GM12878 (cell line): ENCODE results near the gene METAP1D. TPM values are rescaled to one million over a fixed set of nuclear protein-coding genes. Genes with fewer than 3 reads are reported as not detected.

ENCODE experiments used
- ATAC-seq: fragments of 200-7000 bp; cut with Tn5 transposase; 3 replicates; pipeline ENCODE4 v1.9.1; 2020; ENCODE audit warnings: mild to moderate bottlenecking, moderate library complexity
- BruUV-seq: library from RNA; stranded (reverse); fragments of 400-500 nt; replicated peaks from 2 replicates; lab custom pipeline; 2021; lab: Mats Ljungman, UMichigan
- CTCF ChIA-PET: fragments of 300-600 bp; sonication (Branson Sonifier 250); formaldehyde crosslinking; extraction: SDS; loops from one replicate; lab custom pipeline; 2021; ENCODE audit warnings: inconsistent platforms; lab: Yijun Ruan, JAX
- POLR2A ChIA-PET: fragments of 350-600 bp; formaldehyde crosslinking; extraction: SDS; loops from one replicate; lab custom pipeline; 2021; ENCODE audit warnings: inconsistent platforms; lab: Charles Lee
- RAD21 ChIA-PET: fragments of 300-600 bp; sonication (Branson Sonifier 250); formaldehyde crosslinking; loops from one replicate; lab custom pipeline; 2023; ENCODE audit warnings: antibody characterized with exemption; ENCODE audit not compliant: unreplicated experiment; lab: Charles Lee
- SMC1A ChIA-PET: fragments of 300-600 bp; sonication (Branson Sonifier 250); formaldehyde crosslinking; loops from one replicate; lab custom pipeline; 2023; ENCODE audit not compliant: unreplicated experiment, uncharacterized antibody; lab: Charles Lee
- DNase-seq: peaks from one replicate; pipeline ENCODE4 v3.0.0-alpha.2; 2011; ENCODE audit warnings: low read depth, low spot score
- FAIRE-seq: peaks from 3 replicates; lab custom pipeline; 2011; peaks lifted over from hg19 to GRCh38; lab: Jason Lieb, UNC
- H2AFZ ChIP-seq: 2 replicates; pipeline ENCODE4 v1.6.0; 2011; ENCODE audit warnings: low read depth, low read length, control low read depth; ENCODE audit not compliant: control insufficient read depth
- H3K27ac ChIP-seq: 2 replicates; pipeline ENCODE4 v1.5.1; 2011; ENCODE audit warnings: control low read depth; ENCODE audit not compliant: control insufficient read depth, insufficient read depth
- H3K27me3 ChIP-seq, 2 experiments: replicated peaks in 1 of 2; 2 replicates each; pipeline versions ENCODE4 v1.6.0 to v1.6.1; 2011; ENCODE audit warnings: low read length in 1 of 2; ENCODE audit not compliant: control insufficient read depth in 2 of 2, insufficient read depth in 2 of 2
- H3K36me3 ChIP-seq, 2 experiments: 2 replicates each; pipeline ENCODE4 v1.5.1; 2011; ENCODE audit warnings: low read length in 1 of 2; ENCODE audit not compliant: control insufficient read depth in 2 of 2, insufficient read depth in 2 of 2
- H3K4me1 ChIP-seq: 2 replicates; pipeline ENCODE4 v1.6.1; 2011; ENCODE audit warnings: mild to moderate bottlenecking, low read length, moderate library complexity, mixed read lengths; ENCODE audit not compliant: control insufficient read depth, insufficient read depth
- H3K4me2 ChIP-seq: 2 replicates; pipeline ENCODE4 v1.6.0; 2011; ENCODE audit warnings: control low read depth; ENCODE audit not compliant: control insufficient read depth, insufficient read depth
- H3K4me3 ChIP-seq: fragments of 200-600 bp; sonication (generic); 2 replicates; pipeline ENCODE4 v1.5.1; 2016
- H3K79me2 ChIP-seq: 2 replicates; pipeline ENCODE4 v1.6.0; 2011; ENCODE audit warnings: low read length; ENCODE audit not compliant: control insufficient read depth, insufficient read depth
- H3K9ac ChIP-seq: 2 replicates; pipeline ENCODE4 v1.8.0; 2011; ENCODE audit warnings: low read length, control low read depth, mixed read lengths; ENCODE audit not compliant: control insufficient read depth, insufficient read depth
- H3K9me3 ChIP-seq: replicated peaks from 3 replicates; pipeline ENCODE4 v1.5.1; 2011; ENCODE audit warnings: mild to moderate bottlenecking, low read length; ENCODE audit not compliant: control insufficient read depth, insufficient read depth
- H4K20me1 ChIP-seq: 2 replicates; pipeline ENCODE4 v1.6.0; 2011; ENCODE audit not compliant: control insufficient read depth, insufficient read depth
- IRF4 ChIP-seq: IDR thresholded peaks from 2 replicates; pipeline ENCODE4 v1.6.1; 2011; ENCODE audit warnings: low read depth, low read length
- KLF5 ChIP-seq: fragments of 450-650 bp; IDR thresholded peaks from 2 replicates; pipeline ENCODE4 v1.6.1; 2014; ENCODE audit warnings: mild to moderate bottlenecking; ENCODE audit not compliant: partially characterized antibody
- PML ChIP-seq: IDR thresholded peaks from 2 replicates; pipeline ENCODE4 v1.6.1; 2012; ENCODE audit warnings: low read length, inconsistent platforms
- POLR2AphosphoS2 ChIP-seq: IDR thresholded peaks from 2 replicates; pipeline ENCODE4 v1.6.1; 2011; ENCODE audit warnings: low read depth, mild to moderate bottlenecking, low read length, improper control_type of control experiment, moderate library complexity
- RFX5 ChIP-seq: IDR thresholded peaks from 2 replicates; pipeline ENCODE4 v1.6.1; 2011; ENCODE audit warnings: low read depth, low read length, improper control_type of control experiment
- ZZZ3 ChIP-seq: IDR thresholded peaks from 2 replicates; pipeline ENCODE4 v1.6.1; 2011; ENCODE audit warnings: low read depth; ENCODE audit not compliant: control insufficient read depth, insufficient read length
- WGBS: methylation state at CpG from one replicate; pipeline ENCODE4 v1.1.6; 2016; ENCODE audit warnings: low lambda C conversion rate; ENCODE audit not compliant: insufficient replicate concordance, insufficient coverage; ENCODE audit errors: missing lambda C conversion rate; 5-methylcytosine and 5-hydroxymethylcytosine counted together
- in situ Hi-C: fragments of 300-500 bp; cut with MboI; formaldehyde crosslinking; loops from 9 replicates; pipeline ENCODE4 v1.14.3; 2018; ENCODE audit warnings: mixed read lengths
- intact Hi-C: fragments of 100-400 bp; cut with micrococcal nuclease; formaldehyde crosslinking; loops from one replicate; pipeline ENCODE4 v1.14.2; 2022; ENCODE audit not compliant: unreplicated experiment
- polyA plus RNA-seq, 11 experiments: library from polyadenylated mRNA; depleted of rRNA in 4 of 11; unstranded in 6 of 11; stranded (reverse) in 5 of 11; fragments of >200 nt; fragmentation: Nextera tagmentation in 4 of 11; fragmentation: Illumina TruSeq in 1 of 11; extraction: Ambion mirVana in 4 of 11; extraction: Trizol in 1 of 11; gene quantifications; 1 replicate in 1 of 11; 2 replicates in 10 of 11; pipeline versions ENCODE4 v1.2.1 to v1.2.3, GENCODE V29; 2011 to 2016; ENCODE audit warnings: inconsistent platforms in 2 of 11, missing spikeins in 2 of 11, low read depth in 1 of 11
- total RNA-seq, 4 experiments: library from RNA; depleted of rRNA in 3 of 4; stranded (reverse); fragments of >200 nt in 3 of 4; fragmentation: Illumina TruSeq in 1 of 4; extraction: Trizol in 1 of 4; gene quantifications; 2 replicates each; pipeline versions ENCODE4 v1.2.1 to v1.2.3, GENCODE V29; 2013 to 2021
- TF ChIP-seq, protein P1 (sequence below): fragments of 450-650 bp; IDR thresholded peaks from 2 replicates; pipeline ENCODE4 v1.6.1; 2017; ENCODE audit warnings: mild to moderate bottlenecking, moderate library complexity
- TF ChIP-seq, protein P2 (sequence below): IDR thresholded peaks from 2 replicates; pipeline ENCODE4 v1.6.1; 2012; ENCODE audit warnings: improper control_type of control experiment, low read depth, low read length; ENCODE audit not compliant: insufficient replicate concordance

Gene METAP1D
- total and polyA plus RNA-seq, 10 of the 15 experiments (the other 5 are each of a cell fraction or from before 2014, with no cell fraction given): 4.5 to 12.1 (median 7.8) TPM

DNA sequence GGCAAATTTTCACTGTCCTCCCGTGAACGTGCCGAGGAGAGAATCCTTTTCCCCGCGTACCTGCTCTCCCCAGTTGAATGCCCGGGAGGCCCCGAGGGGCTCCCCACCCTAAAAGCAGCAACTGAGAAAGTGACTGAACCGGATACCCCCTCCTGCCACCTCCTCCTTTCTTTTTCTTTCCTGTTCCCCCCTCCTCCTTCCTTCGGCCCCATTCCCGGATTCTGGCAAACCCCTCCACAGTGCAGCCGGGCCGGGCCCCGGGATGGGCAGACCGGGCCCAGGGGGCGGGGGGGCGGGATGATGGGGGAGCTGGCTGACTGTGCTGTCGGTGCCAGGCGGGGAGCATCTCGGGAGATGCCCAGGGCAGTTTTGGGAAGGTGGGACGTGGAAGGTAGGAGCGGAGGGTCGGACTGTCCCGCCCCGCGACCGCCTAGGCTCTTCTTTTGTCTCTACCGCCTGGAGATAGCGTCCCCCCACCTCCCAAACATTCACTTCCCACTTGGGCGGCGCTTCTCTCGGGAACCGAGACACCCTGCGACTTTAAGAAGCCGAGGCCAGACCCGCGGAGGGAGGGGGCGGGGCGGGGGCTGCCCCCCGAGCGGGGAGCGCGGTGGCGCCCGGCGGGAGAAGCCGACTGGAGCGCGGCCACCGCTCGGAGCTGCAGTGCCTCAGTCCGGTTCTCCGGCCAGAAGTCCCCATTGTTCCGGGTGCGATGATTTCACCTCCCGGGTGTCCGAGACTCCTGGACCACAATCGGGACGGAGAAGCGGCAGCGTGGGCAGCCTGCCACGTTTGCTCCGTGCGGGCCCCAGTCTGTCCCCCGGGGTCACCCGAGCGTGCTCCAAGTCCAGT lies 94.8 kb downstream of the METAP1D start (continued):
- TF ChIP-seq IRF4 (no peak), KLF5 (no peak), RFX5 (no peak), ZZZ3 (no peak)
- TF ChIP-seq, protein P1, sequence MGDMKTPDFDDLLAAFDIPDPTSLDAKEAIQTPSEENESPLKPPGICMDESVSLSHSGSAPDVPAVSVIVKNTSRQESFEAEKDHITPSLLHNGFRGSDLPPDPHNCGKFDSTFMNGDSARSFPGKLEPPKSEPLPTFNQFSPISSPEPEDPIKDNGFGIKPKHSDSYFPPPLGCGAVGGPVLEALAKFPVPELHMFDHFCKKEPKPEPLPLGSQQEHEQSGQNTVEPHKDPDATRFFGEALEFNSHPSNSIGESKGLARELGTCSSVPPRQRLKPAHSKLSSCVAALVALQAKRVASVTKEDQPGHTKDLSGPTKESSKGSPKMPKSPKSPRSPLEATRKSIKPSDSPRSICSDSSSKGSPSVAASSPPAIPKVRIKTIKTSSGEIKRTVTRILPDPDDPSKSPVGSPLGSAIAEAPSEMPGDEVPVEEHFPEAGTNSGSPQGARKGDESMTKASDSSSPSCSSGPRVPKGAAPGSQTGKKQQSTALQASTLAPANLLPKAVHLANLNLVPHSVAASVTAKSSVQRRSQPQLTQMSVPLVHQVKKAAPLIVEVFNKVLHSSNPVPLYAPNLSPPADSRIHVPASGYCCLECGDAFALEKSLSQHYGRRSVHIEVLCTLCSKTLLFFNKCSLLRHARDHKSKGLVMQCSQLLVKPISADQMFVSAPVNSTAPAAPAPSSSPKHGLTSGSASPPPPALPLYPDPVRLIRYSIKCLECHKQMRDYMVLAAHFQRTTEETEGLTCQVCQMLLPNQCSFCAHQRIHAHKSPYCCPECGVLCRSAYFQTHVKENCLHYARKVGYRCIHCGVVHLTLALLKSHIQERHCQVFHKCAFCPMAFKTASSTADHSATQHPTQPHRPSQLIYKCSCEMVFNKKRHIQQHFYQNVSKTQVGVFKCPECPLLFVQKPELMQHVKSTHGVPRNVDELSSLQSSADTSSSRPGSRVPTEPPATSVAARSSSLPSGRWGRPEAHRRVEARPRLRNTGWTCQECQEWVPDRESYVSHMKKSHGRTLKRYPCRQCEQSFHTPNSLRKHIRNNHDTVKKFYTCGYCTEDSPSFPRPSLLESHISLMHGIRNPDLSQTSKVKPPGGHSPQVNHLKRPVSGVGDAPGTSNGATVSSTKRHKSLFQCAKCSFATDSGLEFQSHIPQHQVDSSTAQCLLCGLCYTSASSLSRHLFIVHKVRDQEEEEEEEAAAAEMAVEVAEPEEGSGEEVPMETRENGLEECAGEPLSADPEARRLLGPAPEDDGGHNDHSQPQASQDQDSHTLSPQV: no peak

DNA sequence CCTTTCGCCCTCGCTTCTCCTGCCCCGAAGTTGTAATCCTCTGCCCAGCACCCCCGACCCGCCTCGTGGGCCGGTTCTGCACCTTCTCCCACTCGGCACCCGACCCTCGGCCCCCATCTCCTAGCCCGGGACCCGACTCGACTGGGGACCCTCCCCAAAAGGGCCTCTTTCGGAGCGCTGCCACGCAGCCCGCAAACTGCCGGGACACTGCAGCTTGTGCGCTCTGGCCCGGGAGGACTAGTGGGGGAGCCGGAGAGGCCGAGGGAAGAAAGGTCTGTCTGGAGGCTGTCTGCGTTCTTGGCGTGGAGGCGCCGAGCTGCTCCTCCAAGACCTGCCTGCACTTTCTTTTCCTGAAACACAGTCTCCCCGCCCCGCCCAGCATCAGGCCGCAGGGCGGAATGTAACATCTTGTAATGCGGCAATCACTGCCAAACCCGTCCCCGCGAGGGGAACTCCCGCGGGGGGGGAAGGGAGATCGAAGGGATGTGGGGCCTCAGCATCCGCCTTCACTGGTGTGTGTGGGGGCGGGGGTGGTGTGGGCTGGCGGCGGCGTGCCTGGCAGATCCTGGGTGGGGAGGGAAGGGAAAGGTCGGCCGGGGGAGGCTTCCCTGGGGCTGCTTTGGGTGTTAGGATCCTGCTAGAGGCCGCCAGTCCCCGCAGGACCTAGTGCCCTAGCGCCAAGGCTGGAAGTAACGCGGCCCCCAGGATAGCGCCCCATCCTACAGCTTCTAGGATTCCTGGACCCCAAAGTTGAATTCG lies 95.6 kb downstream of the METAP1D start:
- CTCF ChIA-PET: interaction anchor here (0.6 kb wide), 1 partner anchor 520 kb away, joined by 4 read pairs; no protein-coding TSS in a partner anchor
- SMC1A ChIA-PET: interaction anchor here (1.0 kb wide), 1 partner anchor 17 kb away, joined by 3 read pairs; no protein-coding TSS in a partner anchor
- ATAC-seq (peak; percentile 43), FAIRE-seq (peak; percentile 56), DNase-seq (no peak)
- intact Hi-C loops (no loop called here), in situ Hi-C loops (no loop called here)
- Histone ChIP-seq H3K9me3 (no peaks in the 10 kb centered on the region), H3K36me3 (no peaks in the 10 kb centered on the region), H3K79me2 (no peaks in the 10 kb centered on the region), H3K27ac (no peak overlapping the region), H3K4me3 (peak overlapping the region; percentile 65), H3K4me2 (peak overlapping the region; percentile 92), H3K27me3 (peaks cover 32 to 57% of the 10 kb centered on the region in 2 experiments), H4K20me1 (peaks cover 2% of the 10 kb centered on the region; the same call in 1 of the 2 replicates), H2AFZ (peak overlapping the region; percentile 54), H3K9ac (no peak overlapping the region; the same call in 1 of the 2 replicates), H3K4me1 (peaks cover 25% of the 10 kb centered on the region)
- BruUV-seq: no TSS peak
- RAD21 ChIA-PET: no interaction called here
- WGBS: 6% methylated on average over 45 of the region's 51 CpGs
- POLR2A ChIA-PET: no interaction called here
- no peak for TF ChIP-seq POLR2AphosphoS2
- TF ChIP-seq, protein P2, sequence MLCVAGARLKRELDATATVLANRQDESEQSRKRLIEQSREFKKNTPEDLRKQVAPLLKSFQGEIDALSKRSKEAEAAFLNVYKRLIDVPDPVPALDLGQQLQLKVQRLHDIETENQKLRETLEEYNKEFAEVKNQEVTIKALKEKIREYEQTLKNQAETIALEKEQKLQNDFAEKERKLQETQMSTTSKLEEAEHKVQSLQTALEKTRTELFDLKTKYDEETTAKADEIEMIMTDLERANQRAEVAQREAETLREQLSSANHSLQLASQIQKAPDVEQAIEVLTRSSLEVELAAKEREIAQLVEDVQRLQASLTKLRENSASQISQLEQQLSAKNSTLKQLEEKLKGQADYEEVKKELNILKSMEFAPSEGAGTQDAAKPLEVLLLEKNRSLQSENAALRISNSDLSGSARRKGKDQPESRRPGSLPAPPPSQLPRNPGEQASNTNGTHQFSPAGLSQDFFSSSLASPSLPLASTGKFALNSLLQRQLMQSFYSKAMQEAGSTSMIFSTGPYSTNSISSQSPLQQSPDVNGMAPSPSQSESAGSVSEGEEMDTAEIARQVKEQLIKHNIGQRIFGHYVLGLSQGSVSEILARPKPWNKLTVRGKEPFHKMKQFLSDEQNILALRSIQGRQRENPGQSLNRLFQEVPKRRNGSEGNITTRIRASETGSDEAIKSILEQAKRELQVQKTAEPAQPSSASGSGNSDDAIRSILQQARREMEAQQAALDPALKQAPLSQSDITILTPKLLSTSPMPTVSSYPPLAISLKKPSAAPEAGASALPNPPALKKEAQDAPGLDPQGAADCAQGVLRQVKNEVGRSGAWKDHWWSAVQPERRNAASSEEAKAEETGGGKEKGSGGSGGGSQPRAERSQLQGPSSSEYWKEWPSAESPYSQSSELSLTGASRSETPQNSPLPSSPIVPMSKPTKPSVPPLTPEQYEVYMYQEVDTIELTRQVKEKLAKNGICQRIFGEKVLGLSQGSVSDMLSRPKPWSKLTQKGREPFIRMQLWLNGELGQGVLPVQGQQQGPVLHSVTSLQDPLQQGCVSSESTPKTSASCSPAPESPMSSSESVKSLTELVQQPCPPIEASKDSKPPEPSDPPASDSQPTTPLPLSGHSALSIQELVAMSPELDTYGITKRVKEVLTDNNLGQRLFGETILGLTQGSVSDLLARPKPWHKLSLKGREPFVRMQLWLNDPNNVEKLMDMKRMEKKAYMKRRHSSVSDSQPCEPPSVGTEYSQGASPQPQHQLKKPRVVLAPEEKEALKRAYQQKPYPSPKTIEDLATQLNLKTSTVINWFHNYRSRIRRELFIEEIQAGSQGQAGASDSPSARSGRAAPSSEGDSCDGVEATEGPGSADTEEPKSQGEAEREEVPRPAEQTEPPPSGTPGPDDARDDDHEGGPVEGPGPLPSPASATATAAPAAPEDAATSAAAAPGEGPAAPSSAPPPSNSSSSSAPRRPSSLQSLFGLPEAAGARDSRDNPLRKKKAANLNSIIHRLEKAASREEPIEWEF: no peak
- no peak for TF ChIP-seq PML
